ENCODE results near the gene CXorf58.

DNA sequence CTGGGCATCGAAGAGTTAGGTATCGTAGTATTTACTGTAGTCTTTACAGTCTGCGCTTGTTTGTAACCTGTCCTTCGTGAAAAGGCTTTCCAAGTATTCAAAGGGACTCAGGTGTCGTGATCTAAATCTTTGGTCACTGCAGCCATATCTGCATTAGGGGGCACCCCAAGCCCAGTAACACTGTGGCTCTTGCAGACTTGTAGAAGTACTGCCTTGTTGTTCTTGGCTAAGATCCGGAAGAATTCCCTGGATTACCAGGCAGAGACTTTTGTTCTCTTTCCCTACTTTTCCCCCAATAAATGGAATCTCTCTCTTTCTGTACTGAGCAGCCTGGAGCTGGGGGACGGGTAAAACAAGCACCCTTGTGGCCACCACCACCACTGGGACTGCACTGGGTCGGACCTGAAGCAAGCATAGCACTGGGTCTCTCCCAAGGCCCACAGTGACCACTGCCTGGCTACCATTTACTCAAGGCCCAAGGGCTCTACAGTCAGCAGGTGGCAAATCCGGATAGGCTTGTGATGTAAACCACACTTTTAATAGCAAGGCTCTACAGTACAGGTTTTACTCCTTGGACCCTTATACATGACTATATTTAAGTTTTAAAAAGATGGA lies 12.0 kb downstream of the CXorf58 start:
- TF ChIP-seq POLR2AphosphoS5 (IDR thresholded peaks at IDR 0.05; ENCODE audit: low read depth, low read length) (no peak), POLR2A (IDR thresholded peaks at IDR 0.05; ENCODE audit: low read depth, low read length) (no peak), TAF1 (IDR thresholded peaks at IDR 0.05; ENCODE audit: low read depth, low read length) (no peak), PAX5 (IDR thresholded peaks at IDR 0.05; ENCODE audit: insufficient read depth, low read length, severe bottlenecking) (no peak), POU2F2 (IDR thresholded peaks at IDR 0.05; ENCODE audit: low read depth, low read length) (no peak), SPI1 (IDR thresholded peaks at IDR 0.05; ENCODE audit: low read depth, low read length) (no peak)
